Thymus (tissue), 11 donors: ENCODE data around the gene MYOM1. TPM values are rescaled to one million over a fixed set of nuclear protein-coding genes. Genes with fewer than 3 reads are reported as not detected.

Experiments
- DNase-seq, 9 donors: peaks; one replicate each; pipeline ENCODE4 v3.0.0-alpha.2; 2013; ENCODE audit warnings: low spot score in 9 of 9, low read depth in 6 of 9, missing footprints in 1 of 9
- H3K27ac ChIP-seq, 2 donors: one replicate each; pipeline ENCODE4 v1.5.1; 2013; ENCODE audit warnings: control low read depth in 1 of 2, low read depth in 1 of 2, low read length in 1 of 2, mild to moderate bottlenecking in 1 of 2, moderate library complexity in 1 of 2
- H3K27me3 ChIP-seq, 2 donors: one replicate each; pipeline ENCODE4 v1.5.1; 2013; ENCODE audit warnings: low read length in 1 of 2; ENCODE audit not compliant: control insufficient read depth in 2 of 2, insufficient read depth in 1 of 2
- H3K36me3 ChIP-seq, 2 donors: one replicate each; pipeline ENCODE4 v1.5.1; 2013; ENCODE audit warnings: low read length in 1 of 2, mild to moderate bottlenecking in 1 of 2, moderate library complexity in 1 of 2; ENCODE audit not compliant: control insufficient read depth in 2 of 2, insufficient read depth in 2 of 2
- H3K4me1 ChIP-seq, 2 donors: one replicate each; pipeline ENCODE4 v1.5.1; 2013; ENCODE audit warnings: low read length in 2 of 2; ENCODE audit not compliant: control insufficient read depth in 2 of 2, insufficient read depth in 2 of 2
- H3K4me3 ChIP-seq, 2 donors: one replicate each; pipeline ENCODE4 v1.5.1; 2013; ENCODE audit warnings: low read length in 2 of 2, control low read depth in 1 of 2, mild to moderate bottlenecking in 1 of 2
- H3K9me3 ChIP-seq, 2 donors: one replicate each; pipeline ENCODE4 v1.5.1; 2013; ENCODE audit warnings: low read length in 1 of 2, mild to moderate bottlenecking in 1 of 2; ENCODE audit not compliant: control insufficient read depth in 2 of 2, insufficient read depth in 1 of 2
- WGBS: extraction: QIAGEN DNeasy Blood & Tissue Kit; methylation state at CpG from one replicate; pipeline ENCODE4 v1.1.7; 2013; 5-methylcytosine and 5-hydroxymethylcytosine counted together
- polyA plus RNA-seq: library from polyadenylated mRNA; stranded (reverse); fragments of 200-250 nt; gene quantifications from one replicate; pipeline ENCODE4 v1.2.3, GENCODE V29; 2013
- total RNA-seq: library from RNA; stranded (reverse); fragments of 120-200 nt; gene quantifications from one replicate; pipeline ENCODE4 v1.2.4, GENCODE V29; 2013
- donor health status: healthy.

Gene MYOM1
- total and polyA plus RNA-seq, 2 donors: 1.1 to 3.3 TPM

DNA sequence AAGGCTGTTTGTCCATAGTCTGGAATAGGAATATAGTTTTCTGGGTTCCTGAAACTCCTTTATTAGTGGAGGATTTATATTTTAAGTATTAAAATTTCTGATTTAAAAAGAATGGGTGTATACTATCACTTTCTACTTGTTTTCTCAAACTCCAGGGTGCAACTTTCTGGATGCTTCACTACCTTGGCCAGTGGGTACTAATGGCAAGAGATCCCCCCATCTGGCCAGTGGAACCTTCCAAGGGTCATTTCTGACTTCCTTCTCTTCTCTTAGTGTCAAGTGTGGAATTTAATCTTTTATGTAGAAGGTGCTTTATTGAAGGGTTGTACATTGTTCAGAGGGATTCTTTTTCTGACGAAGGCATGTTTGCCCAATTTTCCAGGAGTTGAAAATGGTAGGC is 120.4 kb downstream of the MYOM1 start:
- 0% methylated on average over 1 of the region's 1 CpG for WGBS
- Histone ChIP-seq H3K27me3 (no peaks in the 10 kb centered on the region), H3K9me3 (no peaks in the 10 kb centered on the region), H3K36me3 (no peaks in the 10 kb centered on the region), H3K4me3 (no peak overlapping the region), H3K27ac (no peak overlapping the region), H3K4me1 (peaks cover 12 to 17% of the 10 kb centered on the region in 2 donors)
- no peak for DNase-seq

DNA sequence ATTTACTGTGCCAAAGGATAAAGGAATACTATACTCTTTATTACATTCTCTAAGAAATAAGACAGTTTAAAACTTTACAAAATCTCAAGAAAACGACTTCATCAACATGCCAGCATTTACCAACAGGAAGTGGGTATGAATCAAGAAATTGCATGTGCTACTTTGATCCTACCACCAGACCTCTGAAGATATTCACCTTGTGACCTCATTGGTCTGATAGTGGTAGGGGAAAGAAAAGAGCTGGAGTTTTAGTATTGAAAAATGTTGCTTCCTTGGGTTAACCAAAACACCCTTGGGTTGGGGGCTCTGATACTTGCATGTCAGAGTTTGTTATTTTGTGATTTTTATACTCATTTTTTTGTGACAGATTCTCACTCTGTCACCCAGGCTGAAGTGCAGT is 122.7 kb downstream of the MYOM1 start:
- Histone ChIP-seq H3K9me3 (no peaks in the 10 kb centered on the region), H3K4me3 (no peak overlapping the region), H3K36me3 (no peaks in the 10 kb centered on the region), H3K27ac (peak overlapping the region in 1 of 2 donors; percentile 8), H3K4me1 (peaks cover 12 to 17% of the 10 kb centered on the region in 2 donors), H3K27me3 (no peaks in the 10 kb centered on the region)
- 11% methylated on average over 1 of the region's 1 CpG for whole genome bisulfite sequencing
- peak in 8 of 9 donors; percentile 7 to 80 (median 38) for DNase-seq

DNA sequence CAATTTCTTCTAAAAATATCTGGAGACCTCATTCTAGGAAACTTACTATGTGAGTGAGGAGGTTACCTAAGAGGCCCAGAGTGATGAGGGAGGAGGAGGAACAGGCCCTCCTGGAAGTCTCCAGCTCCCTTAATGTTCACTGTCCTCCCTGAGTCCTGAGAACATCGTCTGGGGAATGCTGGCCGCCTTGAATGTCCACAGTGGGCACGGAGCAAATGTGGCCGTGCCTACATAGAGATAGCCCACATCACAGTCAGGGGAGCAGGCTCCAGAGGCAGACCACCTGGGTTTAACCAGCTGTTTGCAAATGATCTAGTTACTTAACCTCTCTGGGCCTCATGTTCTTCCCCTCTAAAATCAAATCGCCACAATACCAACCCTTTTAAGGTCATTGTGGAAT is 123.8 kb downstream of the MYOM1 start:
- no peak for DNase-seq
- H3K36me3 ChIP-seq: no peaks in the 10 kb centered on the region
- H3K4me3 ChIP-seq: no peak overlapping the region
- H3K27ac ChIP-seq: peak overlapping the region in 1 of 2 donors; percentile 31
- WGBS: 97% methylated on average over 5 of the region's 5 CpGs
- H3K9me3 ChIP-seq: no peaks in the 10 kb centered on the region
- H3K27me3 ChIP-seq: no peaks in the 10 kb centered on the region
- H3K4me1 ChIP-seq: peaks cover 12 to 17% of the 10 kb centered on the region in 2 donors

DNA sequence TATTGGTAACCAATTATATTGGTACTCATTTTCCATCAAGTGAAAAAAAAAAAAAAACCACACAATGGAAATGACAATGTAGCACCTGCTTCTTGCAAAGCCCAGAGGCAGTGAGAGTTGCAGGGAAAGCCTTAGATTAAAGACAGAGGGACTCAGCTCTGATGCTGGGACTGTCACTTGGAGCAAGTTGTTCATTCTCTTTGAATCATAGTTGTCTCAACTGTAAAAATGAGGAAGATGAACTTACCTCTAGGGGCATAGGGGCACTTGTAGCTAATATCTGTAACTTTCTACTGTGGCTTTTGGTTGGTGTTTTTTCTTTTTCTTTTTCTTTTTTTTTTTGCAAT is 125.5 kb downstream of the MYOM1 start:
- Histone ChIP-seq H3K9me3 (no peaks in the 10 kb centered on the region), H3K27ac (no peak overlapping the region), H3K4me3 (no peak overlapping the region), H3K27me3 (no peaks in the 10 kb centered on the region), H3K4me1 (peaks cover 12 to 17% of the 10 kb centered on the region in 2 donors), H3K36me3 (no peaks in the 10 kb centered on the region)
- no peak for DNase-seq

DNA sequence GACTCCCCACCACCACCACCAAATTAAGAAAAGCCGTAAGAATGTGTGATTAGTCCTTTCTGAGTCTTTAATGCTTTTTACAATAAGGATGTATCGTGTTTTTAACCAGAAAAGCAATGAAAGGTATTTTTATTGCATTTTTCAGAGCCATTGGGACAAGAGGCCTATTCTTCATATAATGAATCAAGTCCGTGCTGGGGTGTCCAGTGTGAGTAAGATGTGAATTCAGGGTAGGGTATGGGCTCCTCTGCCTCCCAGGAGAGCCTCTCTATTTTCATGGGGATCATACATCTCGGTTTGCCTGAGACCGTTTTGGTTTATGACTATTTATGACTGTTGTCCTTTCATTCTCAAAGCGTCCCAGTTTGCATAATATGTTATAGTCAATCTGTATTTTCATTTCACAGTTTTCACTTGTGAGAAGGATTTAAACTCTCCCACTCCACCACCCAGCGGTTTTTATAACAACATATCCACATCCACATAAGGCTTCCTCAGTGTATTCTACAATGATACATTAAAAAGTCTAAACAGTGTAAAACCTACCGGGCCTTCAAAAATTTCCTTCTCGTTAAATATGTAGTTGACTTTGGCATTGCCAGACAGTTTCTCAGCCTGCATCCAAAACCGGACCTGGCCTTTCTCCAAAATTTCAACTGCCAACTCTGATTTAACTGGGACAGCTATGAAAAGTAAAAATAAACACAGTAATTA is 126.0 kb downstream of the MYOM1 start:
- no peak for DNase-seq
- Histone ChIP-seq H3K4me1 (peaks cover 12 to 17% of the 10 kb centered on the region in 2 donors), H3K4me3 (no peak overlapping the region), H3K27me3 (no peaks in the 10 kb centered on the region), H3K9me3 (no peaks in the 10 kb centered on the region), H3K36me3 (no peaks in the 10 kb centered on the region), H3K27ac (no peak overlapping the region)
- 96% methylated on average over 10 of the region's 10 CpGs for WGBS

DNA sequence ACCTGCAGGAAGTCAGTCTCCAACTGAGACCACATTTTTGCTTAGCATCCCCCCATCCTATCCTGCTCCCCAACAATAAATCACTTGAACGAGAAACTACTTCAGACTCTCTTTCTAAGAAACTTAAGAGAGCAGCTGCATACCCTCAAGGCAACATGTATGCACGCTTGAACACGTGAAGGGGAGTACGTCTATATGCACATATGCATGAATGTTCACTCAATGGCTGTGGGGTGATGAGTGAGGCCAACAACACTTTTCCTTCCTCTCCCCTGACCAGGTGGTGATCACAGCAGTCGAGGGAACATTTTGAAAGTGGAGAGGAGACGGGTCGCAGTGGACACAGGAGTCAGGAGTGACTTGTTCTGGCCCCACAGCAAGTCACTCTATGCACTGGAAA is 127.0 kb downstream of the MYOM1 start:
- WGBS: 89% methylated on average over 7 of the region's 7 CpGs
- no peak overlapping the region for H3K4me3 ChIP-seq
- no peak overlapping the region for H3K27ac ChIP-seq
- H3K27me3 ChIP-seq: no peaks in the 10 kb centered on the region
- H3K9me3 ChIP-seq: no peaks in the 10 kb centered on the region
- DNase-seq: no peak
- H3K36me3 ChIP-seq: no peaks in the 10 kb centered on the region
- H3K4me1 ChIP-seq: peaks cover 11 to 23% of the 10 kb centered on the region in 2 donors

DNA sequence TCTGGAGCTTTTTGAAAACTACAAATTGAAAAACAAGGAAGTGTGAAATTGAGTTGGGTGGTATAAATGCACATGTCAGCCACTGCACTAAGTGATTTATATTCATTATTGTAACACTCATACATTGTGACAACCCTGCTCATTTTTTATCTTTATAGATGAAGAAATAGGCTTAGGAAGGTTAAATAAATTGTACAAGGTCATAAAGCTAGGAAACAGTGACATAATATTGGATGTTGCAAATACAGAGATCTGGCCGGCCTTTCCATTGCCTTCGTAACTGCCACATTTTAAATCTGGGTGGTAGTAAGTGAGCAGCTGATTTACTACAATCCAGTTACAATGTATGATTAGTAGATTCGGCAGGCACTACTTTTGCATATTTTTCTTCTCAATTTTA is 130.2 kb downstream of the MYOM1 start:
- WGBS: 95% methylated on average over 3 of the region's 3 CpGs

DNA sequence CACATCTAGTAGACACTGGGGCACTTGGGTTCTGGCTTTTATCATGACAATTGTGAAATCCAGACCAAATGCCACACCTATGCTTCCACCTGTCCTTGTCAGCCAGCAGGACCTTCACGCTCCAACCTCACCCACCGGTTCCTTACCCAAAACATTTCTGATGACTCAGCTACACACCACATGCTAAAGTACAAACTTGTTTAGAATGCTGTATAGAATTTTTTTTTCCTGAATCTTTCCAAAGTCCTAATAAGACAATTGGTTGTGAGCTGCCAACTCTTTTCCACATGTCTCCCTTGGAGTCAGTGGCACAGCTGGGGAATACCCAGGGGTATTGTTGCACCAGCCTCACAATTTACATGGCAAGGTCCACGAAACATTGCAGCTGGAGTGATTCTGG is 131.3 kb downstream of the MYOM1 start:
- Histone ChIP-seq H3K27ac (no peak overlapping the region), H3K9me3 (no peaks in the 10 kb centered on the region), H3K36me3 (no peaks in the 10 kb centered on the region), H3K4me1 (peaks cover 0 to 10% of the 10 kb centered on the region in 2 donors), H3K4me3 (no peak overlapping the region), H3K27me3 (no peaks in the 10 kb centered on the region)
- 87% methylated on average over 3 of the region's 3 CpGs for WGBS
- no peak for DNase-seq

More for the DNA sequence above, 130.2 kb downstream of the MYOM1 start:
- Histone ChIP-seq H3K36me3 (no peaks in the 10 kb centered on the region), H3K4me1 (peaks cover 0 to 10% of the 10 kb centered on the region in 2 donors), H3K27me3 (no peaks in the 10 kb centered on the region), H3K9me3 (no peaks in the 10 kb centered on the region), H3K4me3 (no peak overlapping the region), H3K27ac (no peak overlapping the region)
- no peak for DNase-seq

DNA sequence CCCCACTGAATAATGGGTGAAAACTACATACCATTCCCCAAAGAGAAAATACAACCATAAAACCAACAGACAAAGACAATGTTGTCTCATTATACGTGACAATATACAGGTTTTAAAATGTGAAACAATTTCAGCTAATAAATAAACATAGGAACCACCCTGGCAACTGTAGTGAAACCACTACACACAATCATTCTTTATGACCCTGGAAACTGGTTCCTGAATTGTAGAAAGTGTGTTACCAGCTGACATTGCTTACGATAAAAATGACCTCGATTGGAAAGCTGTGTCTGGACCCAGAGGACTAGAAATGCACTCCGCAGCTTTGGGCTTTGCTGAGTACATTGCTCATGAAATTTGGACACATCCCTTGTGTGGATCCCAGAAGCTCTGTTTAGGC is 132.9 kb downstream of the MYOM1 start:
- no peaks in the 10 kb centered on the region for H3K27me3 ChIP-seq
- no peaks in the 10 kb centered on the region for H3K36me3 ChIP-seq
- H3K9me3 ChIP-seq: no peaks in the 10 kb centered on the region
- H3K4me3 ChIP-seq: no peak overlapping the region
- H3K4me1 ChIP-seq: peaks cover 0 to 10% of the 10 kb centered on the region in 2 donors
- DNase-seq: no peak
- WGBS: 92% methylated on average over 4 of the region's 4 CpGs
- H3K27ac ChIP-seq: no peak overlapping the region
